ENCODE data around the gene CBARP.

The CBARP gene

GRCh38 chr19:1249298-1249989, 11.6 kb upstream of the CBARP start (continued):
- TF ChIP-seq ZNF280C (tag by site-specific recombination; IDR thresholded peaks at IDR 0.05) (no peak), ZBTB1 (tag by site-specific recombination; IDR thresholded peaks at IDR 0.05) (no peak; the same call in 1 of the 2 replicates), ZSCAN23 (tag by site-specific recombination; IDR thresholded peaks at IDR 0.05) (no peak), ZNF514 (tag by site-specific recombination; IDR thresholded peaks at IDR 0.05) (no peak), ZNF121 (tag by site-specific recombination; IDR thresholded peaks at IDR 0.05) (no peak), ZNF707 (tag by site-specific recombination; IDR thresholded peaks at IDR 0.05) (no peak), ZNF596 (tag by site-specific recombination; IDR thresholded peaks at IDR 0.05) (peak; percentile 42; the same call in 1 of the 2 replicates), ZNF610 (tag by site-specific recombination; IDR thresholded peaks at IDR 0.05; ENCODE audit: borderline replicate concordance) (no peak), ZNF350 (tag by site-specific recombination; IDR thresholded peaks at IDR 0.05) (no peak), ZNF600 (tag by site-specific recombination; IDR thresholded peaks at IDR 0.05) (no peak), TRIM28 (IDR thresholded peaks at IDR 0.05; ENCODE audit: borderline replicate concordance, low read length) (no peak), SCRT1 (tag by site-specific recombination; IDR thresholded peaks at IDR 0.05; ENCODE audit: borderline replicate concordance) (no peak), ZNF510 (tag by site-specific recombination; IDR thresholded peaks at IDR 0.05; ENCODE audit: insufficient replicate concordance) (no peak), ZNF501 (tag by site-specific recombination; IDR thresholded peaks at IDR 0.05) (no peak), ZNF558 (tag by site-specific recombination; IDR thresholded peaks at IDR 0.05) (no peak), ZFP37 (tag by site-specific recombination; IDR thresholded peaks at IDR 0.05) (no peak), ZSCAN16 (tag by site-specific recombination; IDR thresholded peaks at IDR 0.05) (no peak), ZNF157 (tag by site-specific recombination; IDR thresholded peaks at IDR 0.05) (no peak), ZFP3 (tag by site-specific recombination; IDR thresholded peaks at IDR 0.05; ENCODE audit: low read depth) (no peak), ZNF10 (tag by site-specific recombination; IDR thresholded peaks at IDR 0.05) (no peak), ZSCAN4 (tag by site-specific recombination; IDR thresholded peaks at IDR 0.05) (no peak), ZXDB (tag by site-specific recombination; IDR thresholded peaks at IDR 0.05) (no peak), ZNF549 (tag by site-specific recombination; IDR thresholded peaks at IDR 0.05) (no peak), MZF1 (tag by site-specific recombination; IDR thresholded peaks at IDR 0.05; ENCODE audit: borderline replicate concordance) (no peak), ELK4 (IDR thresholded peaks at IDR 0.05; ENCODE audit: borderline replicate concordance, low read depth, low read length) (no peak), ZNF16 (tag by site-specific recombination; IDR thresholded peaks at IDR 0.05; ENCODE audit: low read depth) (no peak), SP2 (tag by site-specific recombination; IDR thresholded peaks at IDR 0.05) (0 out of 2 replicates have a peak, but pooled peaks have one; percentile 24), ZNF341 (tag by site-specific recombination; IDR thresholded peaks at IDR 0.05; ENCODE audit: low read depth) (peak; percentile 59), ZNF777 (tag by site-specific recombination; IDR thresholded peaks at IDR 0.05; ENCODE audit: borderline replicate concordance) (no peak), ZNF561 (tag by site-specific recombination; IDR thresholded peaks at IDR 0.05; ENCODE audit: borderline replicate concordance) (no peak; the same call in none of the 2 replicates), ZNF324 (tag by site-specific recombination; IDR thresholded peaks at IDR 0.05) (no peak)
- TF ChIP-seq, protein P1, sequence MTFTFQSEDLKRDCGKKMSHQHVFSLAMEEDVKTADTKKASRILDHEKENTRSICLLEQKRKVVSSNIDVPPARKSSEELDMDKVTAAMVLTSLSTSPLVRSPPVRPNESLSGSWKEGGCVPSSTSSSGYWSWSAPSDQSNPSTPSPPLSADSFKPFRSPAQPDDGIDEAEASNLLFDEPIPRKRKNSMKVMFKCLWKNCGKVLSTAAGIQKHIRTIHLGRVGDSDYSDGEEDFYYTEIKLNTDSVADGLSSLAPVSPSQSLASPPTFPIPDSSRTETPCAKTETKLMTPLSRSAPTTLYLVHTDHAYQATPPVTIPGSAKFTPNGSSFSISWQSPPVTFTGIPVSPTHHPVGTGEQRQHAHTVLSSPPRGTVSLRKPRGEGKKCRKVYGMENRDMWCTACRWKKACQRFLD (tag by site-specific recombination; IDR thresholded peaks at IDR 0.05): no peak
- TF ChIP-seq, protein P2, sequence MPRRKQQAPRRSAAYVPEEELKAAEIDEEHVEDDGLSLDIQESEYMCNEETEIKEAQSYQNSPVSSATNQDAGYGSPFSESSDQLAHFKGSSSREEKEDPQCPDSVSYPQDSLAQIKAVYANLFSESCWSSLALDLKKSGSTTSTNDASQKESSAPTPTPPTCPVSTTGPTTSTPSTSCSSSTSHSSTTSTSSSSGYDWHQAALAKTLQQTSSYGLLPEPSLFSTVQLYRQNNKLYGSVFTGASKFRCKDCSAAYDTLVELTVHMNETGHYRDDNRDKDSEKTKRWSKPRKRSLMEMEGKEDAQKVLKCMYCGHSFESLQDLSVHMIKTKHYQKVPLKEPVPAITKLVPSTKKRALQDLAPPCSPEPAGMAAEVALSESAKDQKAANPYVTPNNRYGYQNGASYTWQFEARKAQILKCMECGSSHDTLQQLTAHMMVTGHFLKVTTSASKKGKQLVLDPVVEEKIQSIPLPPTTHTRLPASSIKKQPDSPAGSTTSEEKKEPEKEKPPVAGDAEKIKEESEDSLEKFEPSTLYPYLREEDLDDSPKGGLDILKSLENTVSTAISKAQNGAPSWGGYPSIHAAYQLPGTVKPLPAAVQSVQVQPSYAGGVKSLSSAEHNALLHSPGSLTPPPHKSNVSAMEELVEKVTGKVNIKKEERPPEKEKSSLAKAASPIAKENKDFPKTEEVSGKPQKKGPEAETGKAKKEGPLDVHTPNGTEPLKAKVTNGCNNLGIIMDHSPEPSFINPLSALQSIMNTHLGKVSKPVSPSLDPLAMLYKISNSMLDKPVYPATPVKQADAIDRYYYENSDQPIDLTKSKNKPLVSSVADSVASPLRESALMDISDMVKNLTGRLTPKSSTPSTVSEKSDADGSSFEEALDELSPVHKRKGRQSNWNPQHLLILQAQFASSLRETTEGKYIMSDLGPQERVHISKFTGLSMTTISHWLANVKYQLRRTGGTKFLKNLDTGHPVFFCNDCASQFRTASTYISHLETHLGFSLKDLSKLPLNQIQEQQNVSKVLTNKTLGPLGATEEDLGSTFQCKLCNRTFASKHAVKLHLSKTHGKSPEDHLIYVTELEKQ (tag by site-specific recombination; IDR thresholded peaks at IDR 0.05; ENCODE audit: borderline replicate concordance): no peak

All from HEK293 (cell line).